IMR-90 (cell line): ENCODE results near the gene PCGF3. TPM values are rescaled to one million over a fixed set of nuclear protein-coding genes. Genes with fewer than 3 reads are reported as not detected.

Experiments used
- ATAC-seq: fragments of 200-7000 bp; cut with Tn5 transposase; 2 replicates; pipeline ENCODE4 v1.9.1; 2020; ENCODE audit warnings: low read depth, mild to moderate bottlenecking, moderate library complexity
- BruUV-seq: library from RNA; stranded (reverse); fragments of 400-500 nt; replicated peaks from 2 replicates; lab custom pipeline; 2021; lab: Mats Ljungman, UMichigan
- CTCF ChIA-PET: fragments of 300-600 bp; formaldehyde crosslinking; extraction: SDS; loops from one replicate; lab custom pipeline; 2021; ENCODE audit warnings: antibody characterized with exemption; lab: Yijun Ruan, JAX
- POLR2A ChIA-PET: fragments of 300-600 bp; sonication (Branson Sonifier 250); formaldehyde crosslinking; loops from one replicate; lab custom pipeline; 2022; ENCODE audit warnings: antibody characterized with exemption; ENCODE audit not compliant: unreplicated experiment; lab: Charles Lee
- DNase-seq: peaks from one replicate; pipeline ENCODE4 v3.0.0; 2013
- H2AFZ ChIP-seq: replicated peaks from 2 replicates; pipeline ENCODE3; 2013; ENCODE audit warnings: low read length, mild to moderate bottlenecking; ENCODE audit not compliant: poor library complexity
- H2AK5ac ChIP-seq: 2 replicates; pipeline ENCODE4 v1.6.1; 2013; ENCODE audit warnings: low read depth, low read length, inconsistent platforms
- H2AK9ac ChIP-seq: replicated peaks from 2 replicates; pipeline ENCODE3; 2013; ENCODE audit warnings: mild to moderate bottlenecking, low read depth, low read length, moderate library complexity; ENCODE audit not compliant: poor library complexity
- H2BK120ac ChIP-seq: 2 replicates; pipeline ENCODE4 v1.6.1; 2013; ENCODE audit warnings: low read depth, low read length, inconsistent platforms
- H2BK15ac ChIP-seq: 3 replicates; pipeline ENCODE4 v1.6.1; 2013; ENCODE audit warnings: low read depth, low read length, inconsistent platforms
- H2BK20ac ChIP-seq: 2 replicates; pipeline ENCODE4 v1.6.1; 2013; ENCODE audit warnings: low read depth, mild to moderate bottlenecking, inconsistent platforms, low read length, moderate library complexity
- H2BK5ac ChIP-seq: 2 replicates; pipeline ENCODE4 v1.6.1; 2013; ENCODE audit warnings: mild to moderate bottlenecking, low read depth, low read length, inconsistent platforms; ENCODE audit not compliant: poor library complexity, severe bottlenecking
- H3K14ac ChIP-seq: replicated peaks from 2 replicates; pipeline ENCODE4 v1.6.1; 2013; ENCODE audit warnings: low read depth, low read length, inconsistent platforms
- H3K18ac ChIP-seq: 2 replicates; pipeline ENCODE4 v1.6.1; 2013; ENCODE audit warnings: low read depth, low read length, control low read depth
- H3K23ac ChIP-seq: 2 replicates; pipeline ENCODE4 v1.6.1; 2013; ENCODE audit warnings: low read depth, low read length, inconsistent platforms
- H3K27ac ChIP-seq: 2 replicates; pipeline ENCODE4 v1.5.1; 2013; ENCODE audit warnings: mild to moderate bottlenecking, control low read depth, low read length; ENCODE audit not compliant: insufficient read depth
- H3K27me3 ChIP-seq: 2 replicates; pipeline ENCODE4 v1.6.1; 2013; ENCODE audit warnings: low read length; ENCODE audit not compliant: control insufficient read depth, insufficient read depth
- H3K36me3 ChIP-seq: 2 replicates; pipeline ENCODE4 v1.6.1; 2013; ENCODE audit warnings: low read length, mixed read lengths; ENCODE audit not compliant: control insufficient read depth, insufficient read depth
- H3K4ac ChIP-seq: 2 replicates; pipeline ENCODE4 v1.6.1; 2013; ENCODE audit warnings: low read depth, low read length, inconsistent platforms
- H3K4me1 ChIP-seq: 2 replicates; pipeline ENCODE4 v1.6.1; 2013; ENCODE audit warnings: low read length, mixed read lengths; ENCODE audit not compliant: control insufficient read depth, insufficient read depth
- H3K4me2 ChIP-seq: 2 replicates; pipeline ENCODE4 v1.6.1; 2013; ENCODE audit warnings: low read depth, mild to moderate bottlenecking, control low read depth, low read length, moderate library complexity
- H3K4me3 ChIP-seq: 2 replicates; pipeline ENCODE4 v1.5.1; 2013; ENCODE audit warnings: low read depth, mild to moderate bottlenecking, control low read depth, low read length, moderate library complexity; ENCODE audit not compliant: insufficient read depth
- H3K56ac ChIP-seq: 2 replicates; pipeline ENCODE4 v1.6.1; 2013; ENCODE audit warnings: low read length, inconsistent platforms; ENCODE audit not compliant: insufficient read depth; ENCODE audit errors: extremely low read depth
- H3K79me1 ChIP-seq, 2 experiments: 2 replicates each; pipeline ENCODE4 v1.6.1; 2013; ENCODE audit warnings: low read length in 2 of 2, inconsistent platforms in 1 of 2, low read depth in 1 of 2
- H3K9ac ChIP-seq: 2 replicates; pipeline ENCODE4 v1.6.1; 2013; ENCODE audit warnings: low read depth, low read length, control low read depth
- H3K9me1 ChIP-seq: 2 replicates; pipeline ENCODE4 v1.6.1; 2013; ENCODE audit warnings: low read length, inconsistent platforms; ENCODE audit not compliant: insufficient read depth
- H3K9me3 ChIP-seq: 2 replicates; pipeline ENCODE4 v1.6.1; 2013; ENCODE audit warnings: low read length; ENCODE audit not compliant: control insufficient read depth, insufficient read depth
- H4K20me1 ChIP-seq: 2 replicates; pipeline ENCODE4 v1.6.1; 2013; ENCODE audit warnings: low read length, inconsistent platforms; ENCODE audit not compliant: insufficient read depth
- H4K5ac ChIP-seq: 2 replicates; pipeline ENCODE4 v1.6.1; 2013; ENCODE audit warnings: mild to moderate bottlenecking, low read depth, low read length, control low read depth
- H4K8ac ChIP-seq, 2 experiments: 2 replicates each; pipeline ENCODE4 v1.6.1; 2013; ENCODE audit warnings: low read depth in 2 of 2, low read length in 2 of 2, control low read depth in 1 of 2, inconsistent platforms in 1 of 2
- H4K91ac ChIP-seq: 2 replicates; pipeline ENCODE4 v1.6.1; 2013; ENCODE audit warnings: low read depth, low read length, inconsistent platforms; ENCODE audit not compliant: insufficient read depth
- BHLHE40 ChIP-seq: fragments of 150-350 bp; IDR thresholded peaks from 2 replicates; pipeline ENCODE4 v1.6.1; 2016; ENCODE audit warnings: mild to moderate bottlenecking, low read depth, low read length
- CHD1 ChIP-seq: IDR thresholded peaks from 2 replicates; pipeline ENCODE4 v1.6.1; 2012; ENCODE audit warnings: low read depth, low read length, improper control_type of control experiment
- FOS ChIP-seq: fragments of 150-350 bp; IDR thresholded peaks from 2 replicates; pipeline ENCODE4 v1.6.1; 2016; ENCODE audit warnings: low read depth, low read length
- MAFK ChIP-seq: IDR thresholded peaks from 2 replicates; pipeline ENCODE4 v1.6.1; 2012; ENCODE audit warnings: low read depth, low read length, improper control_type of control experiment
- MAZ ChIP-seq: IDR thresholded peaks from 2 replicates; pipeline ENCODE4 v1.6.1; 2012; ENCODE audit warnings: low read depth, mild to moderate bottlenecking, low read length, improper control_type of control experiment, moderate library complexity, borderline replicate concordance
- POLR2A ChIP-seq: IDR thresholded peaks from 2 replicates; pipeline ENCODE4 v1.6.1; 2012; ENCODE audit warnings: mild to moderate bottlenecking, low read depth, low read length
- RAD21 ChIP-seq: IDR thresholded peaks from 2 replicates; pipeline ENCODE4 v1.6.1; 2012; ENCODE audit warnings: low read length, improper control_type of control experiment
- RCOR1 ChIP-seq: IDR thresholded peaks from 2 replicates; pipeline ENCODE4 v1.6.1; 2012; ENCODE audit warnings: mild to moderate bottlenecking, low read length, improper control_type of control experiment; ENCODE audit not compliant: insufficient replicate concordance
- SMC3 ChIP-seq: fragments of 150-350 bp; IDR thresholded peaks from 2 replicates; pipeline ENCODE4 v1.6.1; 2016; ENCODE audit warnings: low read depth, mild to moderate bottlenecking, antibody characterized with exemption, low read length, moderate library complexity
- USF2 ChIP-seq: fragments of 150-350 bp; IDR thresholded peaks from 2 replicates; pipeline ENCODE4 v1.6.1; 2017; ENCODE audit warnings: mild to moderate bottlenecking, antibody characterized with exemption, low read length, low read depth
- WGBS, 2 experiments: methylation state at CpG; one replicate each; pipeline versions ENCODE4 v1.1.5 to v1.1.7; 2013; ENCODE audit warnings: missing lambda C conversion rate in 2 of 2; ENCODE audit not compliant: insufficient read length in 1 of 2; ENCODE audit errors: extremely low coverage in 2 of 2; 5-methylcytosine and 5-hydroxymethylcytosine counted together
- dilution Hi-C: fragments of 300-500 bp; cut with HindIII; formaldehyde crosslinking; loops from one replicate; pipeline ENCODE4 v1.14.3; 2018; ENCODE audit warnings: low sequenced_read_pairs; ENCODE audit not compliant: unreplicated experiment
- in situ Hi-C: fragments of 300-500 bp; cut with MboI; formaldehyde crosslinking; loops from 3 replicates; pipeline ENCODE4 v1.14.3; 2019; ENCODE audit warnings: low sequenced_read_pairs, inconsistent platforms, mixed read lengths
- intact Hi-C: fragments of 100-400 bp; cut with micrococcal nuclease; formaldehyde crosslinking; loops from 2 replicates; pipeline ENCODE4 v1.10.0; 2022
- polyA plus RNA-seq, 3 experiments: library from polyadenylated mRNA; depleted of rRNA; stranded (reverse); fragments of >200 nt; gene quantifications; 2 replicates each; pipeline ENCODE4 v1.2.3, GENCODE V29; 2012; ENCODE audit warnings: low replicate concordance in 1 of 3
- total RNA-seq: library from RNA; depleted of rRNA; stranded (reverse); fragments of >200 nt; gene quantifications from 2 replicates; pipeline ENCODE4 v1.2.3, GENCODE V29; 2012

The PCGF3 gene
- total and polyA plus RNA-seq, 2 of the 4 experiments (the other 2 are of a cell fraction): 40.0 to 55.3 TPM

DNA sequence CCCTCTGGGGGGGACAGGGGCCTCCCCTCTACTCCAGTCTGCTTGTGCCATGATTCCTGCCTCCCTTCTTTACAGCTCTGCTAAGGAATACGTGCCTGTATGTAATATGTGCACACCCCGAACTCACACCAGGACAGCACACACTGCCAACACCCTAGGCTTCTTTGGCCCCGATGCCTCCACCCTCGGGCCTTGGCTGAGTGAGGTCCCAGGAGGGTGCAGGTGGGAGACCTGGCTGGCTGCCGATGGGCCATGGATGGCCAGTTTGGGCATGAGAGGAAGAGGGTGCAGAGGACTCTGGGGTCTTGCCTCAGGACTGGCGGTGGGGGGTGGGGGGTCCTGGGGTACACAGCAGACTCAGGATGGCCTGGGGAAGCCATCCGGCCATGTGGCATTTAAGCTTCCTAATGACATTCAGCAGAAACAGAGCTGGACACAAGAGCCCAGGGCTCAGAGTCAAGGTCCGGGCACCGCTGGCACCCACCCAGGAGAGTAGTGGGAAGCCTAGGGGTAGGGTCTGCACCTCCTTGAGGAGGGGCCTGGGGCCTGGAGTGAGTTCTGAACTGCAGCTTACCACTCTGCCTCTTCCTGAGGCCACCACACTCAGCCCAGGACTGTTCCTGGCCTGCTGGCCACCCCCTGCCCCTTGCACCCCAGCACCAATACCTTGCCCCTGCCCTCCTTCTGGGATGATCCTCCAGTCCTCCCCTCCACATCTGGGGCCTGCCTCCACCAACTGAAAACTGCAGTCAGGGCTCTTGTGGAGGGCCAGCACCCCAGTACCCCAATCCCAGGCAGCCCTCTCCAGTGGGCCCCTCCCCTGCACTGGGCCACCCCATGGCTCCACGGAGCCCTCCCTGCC, 2.1 kb upstream of the PCGF3 start:
- ChIA-PET POLR2A (no interaction called here), CTCF (no interaction called here)
- Histone ChIP-seq H3K14ac (no peak overlapping the region), H3K4me1 (peaks cover 16% of the 10 kb centered on the region; the same call in 1 of the 2 replicates), H3K79me1 (peaks cover 5 to 16% of the 10 kb centered on the region in 2 experiments; a peak in 3 of 4 replicates), H2AK9ac (no peak overlapping the region), H3K4me2 (no peak overlapping the region), H4K91ac (no peak overlapping the region), H2BK15ac (no peak overlapping the region), H3K4me3 (no peak overlapping the region), H2BK120ac (no peak overlapping the region), H3K23ac (no peak overlapping the region), H4K5ac (no peak overlapping the region), H2AK5ac (no peak overlapping the region), H3K9ac (no peak overlapping the region), H4K20me1 (peaks cover 12% of the 10 kb centered on the region), H2BK5ac (no peak overlapping the region), H3K18ac (no peak overlapping the region), H3K27me3 (peaks cover 6% of the 10 kb centered on the region; the same call in 1 of the 2 replicates), H2AFZ (no peak overlapping the region), H3K27ac (no peak overlapping the region), H2BK20ac (no peak overlapping the region), H3K9me3 (no peaks in the 10 kb centered on the region), H3K36me3 (no peaks in the 10 kb centered on the region; the same call in 1 of the 2 replicates), H3K9me1 (peaks cover 12% of the 10 kb centered on the region), H3K4ac (no peak overlapping the region), H4K8ac (no peak overlapping the region), H3K56ac (no peak overlapping the region)
- no peak for TF ChIP-seq MAZ
- TF ChIP-seq SMC3: no peak
- no peak for TF ChIP-seq RCOR1
- no peak for TF ChIP-seq MAFK
- no peak for TF ChIP-seq RAD21
- no peak for TF ChIP-seq FOS
- TF ChIP-seq BHLHE40: no peak
- TF ChIP-seq CHD1: no peak
- no peak for TF ChIP-seq POLR2A
- TF ChIP-seq USF2: no peak
- in situ Hi-C loops (no loop called here), intact Hi-C loops (no loop called here), dilution Hi-C loops (no loop called here)
- 100% methylated on average over 1 of the region's 10 CpGs; no CpG with 5 or more reads in 1 of the 2 experiments for WGBS, 2 experiments
- ATAC-seq (no peak), DNase-seq (no peak)
- no TSS peak for BruUV-seq
